SH-SY5Y (cell line): ENCODE measurements around the gene PTPRD.

ENCODE experiments used
- GATA2 ChIP-seq: IDR thresholded peaks from 2 replicates; pipeline ENCODE4 v1.6.1; 2011; ENCODE audit warnings: mild to moderate bottlenecking, low read depth, low read length
- GATA3 ChIP-seq: IDR thresholded peaks from 2 replicates; pipeline ENCODE4 v1.6.1; 2011; ENCODE audit warnings: low read depth, mild to moderate bottlenecking, low read length, moderate library complexity

DNA sequence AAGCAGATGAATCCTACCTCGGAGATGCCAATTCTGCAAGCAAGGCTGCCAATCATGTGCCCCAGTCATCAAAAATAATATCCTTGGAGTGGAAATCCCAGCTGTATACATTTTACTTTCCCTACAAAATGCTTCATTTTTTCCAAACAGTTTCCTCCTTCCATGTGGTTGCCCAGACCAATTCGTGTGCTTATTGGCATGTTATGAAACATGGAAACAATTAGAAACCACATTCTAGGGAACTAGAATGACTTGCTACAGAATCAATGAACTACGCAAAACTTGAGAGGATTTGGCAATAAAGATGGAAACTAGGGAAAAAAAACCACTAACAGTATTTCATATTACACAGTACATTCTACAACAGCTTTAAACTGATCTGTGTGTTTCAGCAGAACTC, 2228.7 kb downstream of the PTPRD start:
- TF ChIP-seq GATA2 (no peak), GATA3 (no peak)
